ENCODE data around the gene MED25. TPM values are rescaled to one million over a fixed set of nuclear protein-coding genes. Genes with fewer than 3 reads are reported as not detected.

MED25 gene
- total RNA-seq, 3 donors from 2014 or later = 44.1 to 51.0 (median 47.2) TPM

DNA sequence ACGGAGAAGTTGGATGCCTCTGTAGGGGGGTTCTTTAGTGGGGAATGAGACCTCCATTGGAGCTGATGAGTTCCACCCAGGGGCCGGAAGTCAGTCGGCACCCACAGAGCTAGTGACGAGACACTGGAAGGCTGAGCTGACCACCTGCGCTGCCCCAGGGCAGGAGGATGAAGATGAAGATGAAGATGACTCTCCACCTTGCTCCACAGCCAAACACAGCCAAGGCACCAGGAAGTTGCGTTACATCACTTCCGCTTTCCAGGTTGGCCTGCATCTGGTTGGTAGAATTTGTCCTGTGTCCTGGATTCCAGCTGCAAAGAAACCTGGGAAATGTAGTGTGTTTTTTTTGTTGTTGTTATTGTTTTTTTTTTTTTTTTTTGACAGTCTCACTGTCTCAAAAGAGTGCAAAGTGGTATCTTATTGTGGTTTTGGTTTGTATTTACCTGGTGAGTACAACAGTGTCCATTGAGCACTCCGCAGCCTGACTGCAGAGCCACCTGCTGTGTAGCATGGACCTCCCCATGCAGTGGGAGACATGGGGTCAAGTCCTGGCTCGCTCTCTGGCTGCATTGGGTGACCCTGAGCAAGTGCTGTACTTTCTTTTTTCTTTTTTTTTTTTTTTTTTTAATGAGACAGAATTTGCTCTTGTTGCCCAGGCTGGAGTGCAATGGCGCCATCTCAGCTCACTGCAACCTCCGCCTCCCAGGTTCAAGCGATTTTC, 61.3 kb downstream of the MED25 start:
- Mint-ChIP-seq H3K27me3 (ENCODE audit: low read depth) (no peaks in the 10 kb centered on the region), H3K4me1 (ENCODE audit: low read depth) (peaks cover 23% of the 10 kb centered on the region), H3K36me3 (ENCODE audit: insufficient read depth) (peaks cover 18% of the 10 kb centered on the region), H3K9me3 (no peaks in the 10 kb centered on the region), H3K4me3 (no peak overlapping the region)
- DNase-seq (no peak), ATAC-seq (no peak)

DNA sequence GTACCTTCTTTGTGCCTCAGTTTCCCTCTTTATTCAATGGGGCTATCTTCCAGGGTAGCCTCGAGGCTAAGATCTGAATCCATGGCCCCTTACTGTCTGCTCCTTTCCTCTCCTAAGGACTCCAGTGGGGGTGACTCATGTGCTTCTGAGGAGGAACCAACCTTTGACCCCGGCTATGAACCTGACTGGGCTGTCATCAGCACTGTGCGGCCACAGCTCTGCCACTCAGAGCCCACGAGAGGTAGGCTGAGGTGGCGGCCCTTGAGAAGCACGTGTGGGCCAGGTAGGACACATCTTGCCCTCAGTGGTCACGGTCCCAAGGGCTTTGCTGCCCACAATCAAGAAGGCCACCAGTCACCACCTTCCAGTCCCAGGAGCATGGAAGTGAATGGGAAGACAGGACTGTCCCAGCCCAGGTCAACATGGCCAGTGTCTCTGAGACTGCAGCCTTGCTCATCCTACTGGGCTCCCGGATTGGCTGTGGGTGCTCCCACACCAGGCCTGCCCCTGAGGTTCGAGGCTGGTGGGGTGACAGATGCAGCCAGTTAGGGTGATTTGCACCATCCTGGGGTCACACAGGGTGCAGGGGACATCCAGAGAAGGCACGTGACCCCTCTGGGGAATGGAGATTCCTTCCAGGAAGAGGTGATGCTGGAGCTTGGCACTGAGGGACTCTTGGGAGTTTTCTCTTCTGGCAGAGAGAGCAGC, 62.2 kb downstream of the MED25 start:
- ATAC-seq = no peak
- DNase-seq = no peak
- Mint-ChIP-seq H3K27me3 (ENCODE audit: low read depth) (no peaks in the 10 kb centered on the region), H3K4me1 (ENCODE audit: low read depth) (peaks cover 19% of the 10 kb centered on the region), H3K4me3 (no peak overlapping the region), H3K36me3 (ENCODE audit: insufficient read depth) (peaks cover 25% of the 10 kb centered on the region), H3K9me3 (no peaks in the 10 kb centered on the region)

DNA sequence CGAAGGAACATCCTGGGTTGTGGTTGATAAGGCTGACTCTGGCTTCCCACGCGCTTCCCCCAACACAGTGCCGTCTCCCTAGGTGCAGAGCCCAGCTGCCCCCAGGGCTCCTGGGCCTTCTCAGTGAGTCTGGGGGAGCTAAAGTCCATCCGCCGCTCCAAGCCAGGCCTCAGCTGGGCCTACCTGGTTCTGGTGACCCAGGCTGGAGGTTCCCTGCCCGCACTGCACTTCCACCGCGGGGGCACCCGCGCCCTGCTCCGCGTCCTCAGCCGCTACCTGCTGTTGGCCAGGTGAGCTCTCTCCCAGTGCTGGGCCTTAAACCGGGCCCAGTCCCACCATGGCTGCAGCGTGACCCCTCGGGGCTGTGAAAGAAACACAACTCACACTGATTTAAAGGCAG, 63.1 kb downstream of the MED25 start:
- no peaks in the 10 kb centered on the region for H3K27me3 Mint-ChIP-seq (ENCODE audit: low read depth)
- H3K4me1 Mint-ChIP-seq (ENCODE audit: low read depth) = peaks cover 14% of the 10 kb centered on the region
- no peak overlapping the region for H3K4me3 Mint-ChIP-seq
- DNase-seq = no peak
- H3K36me3 Mint-ChIP-seq (ENCODE audit: insufficient read depth) = peaks cover 28% of the 10 kb centered on the region
- H3K9me3 Mint-ChIP-seq = no peaks in the 10 kb centered on the region
- no peak for ATAC-seq

DNA sequence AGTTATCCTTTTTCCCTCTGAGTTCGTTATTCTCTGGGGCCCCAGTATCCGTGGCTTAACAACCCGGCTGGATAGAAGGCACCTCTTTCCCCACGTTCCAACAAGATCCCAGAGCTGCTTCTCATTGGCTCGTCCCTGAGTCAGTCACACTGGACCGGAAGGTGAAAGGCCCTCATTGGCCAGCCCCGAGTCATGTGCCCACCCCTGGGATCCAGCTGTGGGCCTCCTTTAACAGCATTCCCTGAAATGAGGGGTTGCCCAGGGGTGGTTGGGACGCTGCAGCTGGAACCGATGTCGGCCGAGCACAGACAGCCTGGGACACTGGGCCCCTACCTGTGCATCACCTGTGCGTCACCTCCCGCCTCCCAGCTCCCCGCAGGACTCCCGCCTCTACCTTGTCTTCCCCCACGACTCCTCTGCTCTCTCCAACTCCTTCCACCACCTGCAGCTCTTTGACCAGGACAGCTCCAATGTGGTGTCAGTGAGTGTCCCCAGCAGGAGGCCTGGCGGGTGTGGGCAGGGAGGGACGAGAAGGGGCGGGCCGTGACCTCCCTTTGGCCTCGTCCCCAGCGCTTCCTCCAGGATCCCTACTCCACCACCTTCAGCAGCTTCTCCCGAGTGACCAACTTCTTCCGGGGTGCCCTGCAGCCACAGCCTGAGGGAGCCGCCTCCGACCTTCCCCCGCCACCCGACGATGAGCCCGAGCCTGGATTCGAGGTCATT, 63.7 kb downstream of the MED25 start:
- Mint-ChIP-seq H3K9me3 (no peaks in the 10 kb centered on the region), H3K36me3 (ENCODE audit: insufficient read depth) (peaks cover 32% of the 10 kb centered on the region), H3K27me3 (ENCODE audit: low read depth) (no peaks in the 10 kb centered on the region), H3K4me3 (no peak overlapping the region), H3K4me1 (ENCODE audit: low read depth) (peaks cover 14% of the 10 kb centered on the region)
- ATAC-seq (no peak), DNase-seq (no peak)

DNA sequence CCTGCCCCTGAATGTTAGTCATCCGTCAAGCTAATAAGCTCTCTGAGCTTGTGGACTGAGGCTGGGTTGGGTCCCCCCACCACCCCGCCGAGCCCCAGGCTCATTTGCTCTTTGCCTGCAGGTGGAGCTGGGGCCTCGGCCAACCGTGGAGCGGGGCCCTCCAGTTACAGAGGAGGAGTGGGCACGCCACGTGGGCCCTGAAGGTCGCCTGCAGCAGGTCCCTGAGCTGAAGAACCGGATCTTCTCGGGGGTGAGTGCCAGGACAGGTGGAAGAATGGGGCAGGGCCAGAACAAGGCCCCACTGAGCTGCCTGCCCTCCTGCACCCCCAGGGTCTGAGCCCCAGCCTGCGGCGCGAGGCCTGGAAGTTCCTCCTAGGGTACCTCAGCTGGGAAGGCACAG, 64.6 kb downstream of the MED25 start:
- Mint-ChIP-seq H3K27me3 (ENCODE audit: low read depth) (no peaks in the 10 kb centered on the region), H3K4me1 (ENCODE audit: low read depth) (peaks cover 14% of the 10 kb centered on the region), H3K36me3 (ENCODE audit: insufficient read depth) (peaks cover 32% of the 10 kb centered on the region), H3K4me3 (no peak overlapping the region), H3K9me3 (no peaks in the 10 kb centered on the region)
- no peak for DNase-seq
- no peak for ATAC-seq

DNA sequence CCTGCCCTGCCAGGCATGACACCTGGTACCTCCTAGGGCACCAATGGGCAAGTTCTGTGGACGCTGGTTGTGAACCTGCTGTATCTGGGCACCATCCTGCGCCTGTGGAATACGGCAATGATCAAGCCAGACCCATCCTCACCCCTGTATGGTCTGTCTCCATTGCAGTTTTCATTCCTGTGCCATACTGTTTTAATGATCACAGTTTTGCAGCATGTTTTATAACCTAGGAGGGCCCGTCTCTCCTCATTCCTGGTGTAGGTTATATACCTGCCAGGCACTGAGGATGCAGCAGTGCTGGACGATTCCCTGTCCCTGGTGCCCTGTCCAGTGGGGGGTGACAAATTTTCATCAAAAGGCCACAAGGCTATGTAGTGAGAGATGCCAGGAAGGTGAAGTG, 65.0 kb downstream of the MED25 start:
- no peak for ATAC-seq
- Mint-ChIP-seq H3K9me3 (no peaks in the 10 kb centered on the region), H3K4me3 (no peak overlapping the region), H3K4me1 (ENCODE audit: low read depth) (peaks cover 12% of the 10 kb centered on the region), H3K27me3 (ENCODE audit: low read depth) (no peaks in the 10 kb centered on the region), H3K36me3 (ENCODE audit: insufficient read depth) (peaks cover 30% of the 10 kb centered on the region)
- no peak for DNase-seq

DNA sequence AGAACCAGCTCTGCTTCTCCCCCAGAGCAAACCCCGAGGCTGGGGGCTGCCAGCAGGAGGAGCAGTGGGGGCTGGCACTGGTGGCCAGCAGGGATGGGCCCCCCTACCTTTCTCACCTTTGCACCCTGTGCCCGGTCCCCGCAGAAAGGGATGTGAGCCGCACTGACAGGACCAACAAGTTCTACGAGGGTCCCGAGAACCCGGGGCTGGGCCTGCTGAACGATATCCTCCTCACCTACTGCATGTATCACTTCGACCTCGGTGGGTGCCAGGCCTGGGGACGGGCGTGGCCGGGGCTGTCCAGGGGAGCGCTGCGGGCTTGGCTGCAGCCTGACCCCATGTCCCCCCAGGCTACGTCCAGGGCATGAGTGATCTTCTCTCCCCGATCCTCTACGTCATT, 66.0 kb downstream of the MED25 start:
- Mint-ChIP-seq H3K4me3 (no peak overlapping the region), H3K36me3 (ENCODE audit: insufficient read depth) (peaks cover 30% of the 10 kb centered on the region), H3K9me3 (no peaks in the 10 kb centered on the region), H3K27me3 (ENCODE audit: low read depth) (no peaks in the 10 kb centered on the region), H3K4me1 (ENCODE audit: low read depth) (peaks cover 2% of the 10 kb centered on the region)
- no peak for DNase-seq
- no peak for ATAC-seq

DNA sequence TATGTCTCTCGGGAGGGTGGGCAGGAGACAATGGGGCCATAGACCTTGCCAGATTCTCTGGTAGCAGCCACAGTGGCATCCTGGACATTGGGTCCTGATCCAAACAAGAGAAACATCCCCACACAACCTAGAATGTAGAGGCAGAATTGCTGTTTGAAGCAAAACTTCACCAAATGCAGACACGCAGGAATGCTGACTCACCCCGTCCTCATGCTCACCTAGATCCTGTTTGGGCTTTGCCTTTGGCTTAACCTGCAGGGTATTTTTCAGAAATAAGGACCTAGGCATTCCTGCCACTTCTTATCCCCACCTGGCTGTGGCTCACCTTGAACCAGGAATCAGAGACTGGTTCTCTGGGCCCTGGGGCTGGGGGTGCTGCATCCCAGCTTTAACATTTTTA, 66.7 kb downstream of the MED25 start:
- H3K9me3 Mint-ChIP-seq = no peaks in the 10 kb centered on the region
- DNase-seq (no peak), ATAC-seq (no peak)
- H3K27me3 Mint-ChIP-seq (ENCODE audit: low read depth) = no peaks in the 10 kb centered on the region
- no peaks in the 10 kb centered on the region for H3K4me1 Mint-ChIP-seq (ENCODE audit: low read depth)
- no peak overlapping the region for H3K4me3 Mint-ChIP-seq
- peaks cover 30% of the 10 kb centered on the region for H3K36me3 Mint-ChIP-seq (ENCODE audit: insufficient read depth)

Other genes starting within 250 kb of the MED25 start
- 10 to 100 TPM; 86.0 to 89.6 (median 87.0) TPM for gene NOSIP, start 237.7 kb upstream of the MED25 start, total RNA-seq
- 1 to 10 TPM; 1.0 to 1.4 (median 1.3) TPM for gene PRRG2, start 237.0 kb upstream of the MED25 start, total RNA-seq
- 10 to 100 TPM; 28.0 to 33.1 (median 28.7) TPM for gene PRR12, start 227.1 kb upstream of the MED25 start, total RNA-seq
- gene RRAS, start 178.1 kb upstream of the MED25 start, total RNA-seq = 1 to 10 TPM; 2.3 to 3.8 (median 3.5) TPM
- 10 to 100 TPM; 81.7 to 82.9 (median 82.5) TPM for gene SCAF1, start 176.1 kb upstream of the MED25 start, total RNA-seq
- 100 to 1,000 TPM; 140 to 160 (median 148) TPM for gene IRF3, start 152.4 kb upstream of the MED25 start, total RNA-seq
- gene BCL2L12, start 152.4 kb upstream of the MED25 start, total RNA-seq = 10 to 100 TPM; 64.6 to 71.2 (median 71.1) TPM
- 100 to 1,000 TPM; 692 to 815 (median 725) TPM for gene PRMT1, start 141.0 kb upstream of the MED25 start, total RNA-seq
- gene ADM5, start 128.7 kb upstream of the MED25 start, total RNA-seq = 10 to 100 TPM; 16.3 to 20.8 (median 17.2) TPM
- 1 to 10 TPM in 1 of 3 donors, under 1 TPM in 2; 0.60 to 1.2 (median 0.95) TPM for gene CPT1C, start 127.2 kb upstream of the MED25 start, total RNA-seq
- gene TSKS, start 55.0 kb upstream of the MED25 start, total RNA-seq = 1 to 10 TPM in 1 of 3 donors, under 1 TPM in 1, not detected in 1; 0.40 to 1.2 TPM
- 10 to 100 TPM; 63.6 to 73.6 (median 71.5) TPM for gene AP2A1, start 51.3 kb upstream of the MED25 start, total RNA-seq
- gene FUZ, start 5.0 kb upstream of the MED25 start, total RNA-seq = 10 to 100 TPM; 15.6 to 19.9 (median 18.5) TPM
- gene PTOV1, start 32.9 kb downstream of the MED25 start, total RNA-seq = 10 to 100 TPM; 77.8 to 86.3 (median 83.7) TPM
- 100 to 1,000 TPM; 110 to 120 (median 110) TPM for gene PNKP, start 49.3 kb downstream of the MED25 start, total RNA-seq
- gene AKT1S1, start 59.1 kb downstream of the MED25 start, total RNA-seq = 10 to 100 TPM; 25.3 to 31.6 (median 28.0) TPM
- gene TBC1D17, start 59.4 kb downstream of the MED25 start, total RNA-seq = 10 to 100 TPM; 29.1 to 30.5 (median 29.3) TPM
- gene IL4I1, start 78.6 kb downstream of the MED25 start, total RNA-seq = 10 to 100 TPM; 24.7 to 52.7 (median 36.4) TPM
- 10 to 100 TPM; 58.4 to 73.1 (median 60.6) TPM for gene ATF5, start 110.9 kb downstream of the MED25 start, total RNA-seq
- gene NUP62, start 111.2 kb downstream of the MED25 start, total RNA-seq = 100 to 1,000 TPM; 172 to 189 (median 184) TPM
- gene SIGLEC11, start 142.9 kb downstream of the MED25 start, total RNA-seq = not detected
- 10 to 100 TPM; 40.5 to 45.8 (median 40.5) TPM for gene VRK3, start 207.1 kb downstream of the MED25 start, total RNA-seq
- 10 to 100 TPM in 2 of 3 donors, 1 to 10 TPM in 1; 9.5 to 12.7 (median 10.1) TPM for gene ZNF473, start 207.7 kb downstream of the MED25 start, total RNA-seq